GM12892 (cell line): ENCODE results near the gene UQCRH.

Experiments
- POLR2A ChIP-seq: IDR thresholded peaks from 2 replicates; pipeline ENCODE4 v1.6.1; 2011; ENCODE audit warnings: low read depth, low read length, control low read depth
- POLR2AphosphoS5 ChIP-seq: IDR thresholded peaks from 2 replicates; pipeline ENCODE4 v1.6.1; 2011; ENCODE audit warnings: low read depth, low read length, control low read depth

GRCh38 chr1:46298387-46298786 lies 5.1 kb upstream of the UQCRH start:
- TF ChIP-seq POLR2A = no peak
- no peak for TF ChIP-seq POLR2AphosphoS5
